Measurements from ENCODE around the gene RLBP1.

- TF ChIP-seq MXD4 (CRISPR knock-in tag; IDR thresholded peaks at IDR 0.05; ENCODE audit: borderline replicate concordance) (no peak), KAT7 (CRISPR knock-in tag; IDR thresholded peaks at IDR 0.05; ENCODE audit: borderline replicate concordance) (no peak), FOXP4 (CRISPR knock-in tag; IDR thresholded peaks at IDR 0.05) (no peak), RELA (CRISPR knock-in tag; IDR thresholded peaks at IDR 0.05; ENCODE audit: borderline replicate concordance) (no peak), ATF3 (CRISPR knock-in tag; conservative IDR thresholded peaks at IDR 0.05) (no peak), SMAD4 (CRISPR knock-in tag; IDR thresholded peaks at IDR 0.05) (no peak)
- TF ChIP-seq, protein P1, sequence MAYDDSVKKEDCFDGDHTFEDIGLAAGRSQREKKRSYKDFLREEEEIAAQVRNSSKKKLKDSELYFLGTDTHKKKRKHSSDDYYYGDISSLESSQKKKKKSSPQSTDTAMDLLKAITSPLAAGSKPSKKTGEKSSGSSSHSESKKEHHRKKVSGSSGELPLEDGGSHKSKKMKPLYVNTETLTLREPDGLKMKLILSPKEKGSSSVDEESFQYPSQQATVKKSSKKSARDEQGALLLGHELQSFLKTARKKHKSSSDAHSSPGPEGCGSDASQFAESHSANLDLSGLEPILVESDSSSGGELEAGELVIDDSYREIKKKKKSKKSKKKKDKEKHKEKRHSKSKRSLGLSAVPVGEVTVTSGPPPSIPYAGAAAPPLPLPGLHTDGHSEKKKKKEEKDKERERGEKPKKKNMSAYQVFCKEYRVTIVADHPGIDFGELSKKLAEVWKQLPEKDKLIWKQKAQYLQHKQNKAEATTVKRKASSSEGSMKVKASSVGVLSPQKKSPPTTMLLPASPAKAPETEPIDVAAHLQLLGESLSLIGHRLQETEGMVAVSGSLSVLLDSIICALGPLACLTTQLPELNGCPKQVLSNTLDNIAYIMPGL (CRISPR knock-in tag; IDR thresholded peaks at IDR 0.05): no peak
- TF ChIP-seq, protein P2, sequence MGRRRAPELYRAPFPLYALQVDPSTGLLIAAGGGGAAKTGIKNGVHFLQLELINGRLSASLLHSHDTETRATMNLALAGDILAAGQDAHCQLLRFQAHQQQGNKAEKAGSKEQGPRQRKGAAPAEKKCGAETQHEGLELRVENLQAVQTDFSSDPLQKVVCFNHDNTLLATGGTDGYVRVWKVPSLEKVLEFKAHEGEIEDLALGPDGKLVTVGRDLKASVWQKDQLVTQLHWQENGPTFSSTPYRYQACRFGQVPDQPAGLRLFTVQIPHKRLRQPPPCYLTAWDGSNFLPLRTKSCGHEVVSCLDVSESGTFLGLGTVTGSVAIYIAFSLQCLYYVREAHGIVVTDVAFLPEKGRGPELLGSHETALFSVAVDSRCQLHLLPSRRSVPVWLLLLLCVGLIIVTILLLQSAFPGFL (CRISPR knock-in tag; IDR thresholded peaks at IDR 0.05; ENCODE audit: borderline replicate concordance): no peak
- TF ChIP-seq, protein P3, sequence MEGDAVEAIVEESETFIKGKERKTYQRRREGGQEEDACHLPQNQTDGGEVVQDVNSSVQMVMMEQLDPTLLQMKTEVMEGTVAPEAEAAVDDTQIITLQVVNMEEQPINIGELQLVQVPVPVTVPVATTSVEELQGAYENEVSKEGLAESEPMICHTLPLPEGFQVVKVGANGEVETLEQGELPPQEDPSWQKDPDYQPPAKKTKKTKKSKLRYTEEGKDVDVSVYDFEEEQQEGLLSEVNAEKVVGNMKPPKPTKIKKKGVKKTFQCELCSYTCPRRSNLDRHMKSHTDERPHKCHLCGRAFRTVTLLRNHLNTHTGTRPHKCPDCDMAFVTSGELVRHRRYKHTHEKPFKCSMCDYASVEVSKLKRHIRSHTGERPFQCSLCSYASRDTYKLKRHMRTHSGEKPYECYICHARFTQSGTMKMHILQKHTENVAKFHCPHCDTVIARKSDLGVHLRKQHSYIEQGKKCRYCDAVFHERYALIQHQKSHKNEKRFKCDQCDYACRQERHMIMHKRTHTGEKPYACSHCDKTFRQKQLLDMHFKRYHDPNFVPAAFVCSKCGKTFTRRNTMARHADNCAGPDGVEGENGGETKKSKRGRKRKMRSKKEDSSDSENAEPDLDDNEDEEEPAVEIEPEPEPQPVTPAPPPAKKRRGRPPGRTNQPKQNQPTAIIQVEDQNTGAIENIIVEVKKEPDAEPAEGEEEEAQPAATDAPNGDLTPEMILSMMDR (IDR thresholded peaks at IDR 0.05): no peak
- TF ChIP-seq, protein P4, sequence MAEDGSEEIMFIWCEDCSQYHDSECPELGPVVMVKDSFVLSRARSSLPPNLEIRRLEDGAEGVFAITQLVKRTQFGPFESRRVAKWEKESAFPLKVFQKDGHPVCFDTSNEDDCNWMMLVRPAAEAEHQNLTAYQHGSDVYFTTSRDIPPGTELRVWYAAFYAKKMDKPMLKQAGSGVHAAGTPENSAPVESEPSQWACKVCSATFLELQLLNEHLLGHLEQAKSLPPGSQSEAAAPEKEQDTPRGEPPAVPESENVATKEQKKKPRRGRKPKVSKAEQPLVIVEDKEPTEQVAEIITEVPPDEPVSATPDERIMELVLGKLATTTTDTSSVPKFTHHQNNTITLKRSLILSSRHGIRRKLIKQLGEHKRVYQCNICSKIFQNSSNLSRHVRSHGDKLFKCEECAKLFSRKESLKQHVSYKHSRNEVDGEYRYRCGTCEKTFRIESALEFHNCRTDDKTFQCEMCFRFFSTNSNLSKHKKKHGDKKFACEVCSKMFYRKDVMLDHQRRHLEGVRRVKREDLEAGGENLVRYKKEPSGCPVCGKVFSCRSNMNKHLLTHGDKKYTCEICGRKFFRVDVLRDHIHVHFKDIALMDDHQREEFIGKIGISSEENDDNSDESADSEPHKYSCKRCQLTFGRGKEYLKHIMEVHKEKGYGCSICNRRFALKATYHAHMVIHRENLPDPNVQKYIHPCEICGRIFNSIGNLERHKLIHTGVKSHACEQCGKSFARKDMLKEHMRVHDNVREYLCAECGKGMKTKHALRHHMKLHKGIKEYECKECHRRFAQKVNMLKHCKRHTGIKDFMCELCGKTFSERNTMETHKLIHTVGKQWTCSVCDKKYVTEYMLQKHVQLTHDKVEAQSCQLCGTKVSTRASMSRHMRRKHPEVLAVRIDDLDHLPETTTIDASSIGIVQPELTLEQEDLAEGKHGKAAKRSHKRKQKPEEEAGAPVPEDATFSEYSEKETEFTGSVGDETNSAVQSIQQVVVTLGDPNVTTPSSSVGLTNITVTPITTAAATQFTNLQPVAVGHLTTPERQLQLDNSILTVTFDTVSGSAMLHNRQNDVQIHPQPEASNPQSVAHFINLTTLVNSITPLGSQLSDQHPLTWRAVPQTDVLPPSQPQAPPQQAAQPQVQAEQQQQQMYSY (CRISPR knock-in tag; IDR thresholded peaks at IDR 0.05): no peak
Measured at GRCh38 chr15:89221543-89221942, at the start of gene RLBP1.
